GM12865 (cell line): ENCODE data around the gene ESYT3.
A peak's percentile ranks its signal among the peaks of the same experiment; 100 is the strongest.
"Not testable (repeated sequence)": the region's sequence is repeated elsewhere in the genome, so short reads cannot be mapped to it uniquely, and the experiment has no call there.

ENCODE experiments used
- DNase-seq: peaks from one replicate; pipeline ENCODE4 v3.0.0; 2010; ENCODE audit warnings: low read depth
- H3K4me3 ChIP-seq: 2 replicates; pipeline ENCODE4 v1.5.1; 2011; ENCODE audit warnings: mild to moderate bottlenecking, low read depth, low read length, control low read depth
- CTCF ChIP-seq: IDR thresholded peaks from 2 replicates; pipeline ENCODE4 v1.5.1; 2011; ENCODE audit warnings: low read length, control low read depth, low read depth, inconsistent platforms; ENCODE audit not compliant: insufficient read depth; ENCODE audit errors: missing control alignments

ESYT3 gene

GRCh38 chr3:138507524-138507923, 73.1 kb downstream of the ESYT3 start:
- no peak for TF ChIP-seq CTCF
- DNase-seq: no peak
- H3K4me3 ChIP-seq: no peak overlapping the region

- no peak for TF ChIP-seq CTCF
Measured at GRCh38 chr3:138509586-138509985, 75.2 kb downstream of the ESYT3 start.

GRCh38 chr3:138511945-138512344, 77.5 kb downstream of the ESYT3 start:
- H3K4me3 ChIP-seq: no peak overlapping the region

More at GRCh38 chr3:138509586-138509985, 75.2 kb downstream of the ESYT3 start:
- H3K4me3 ChIP-seq: no peak overlapping the region
- DNase-seq: no peak

GRCh38 chr3:138513090-138513843, 78.9 kb downstream of the ESYT3 start:
- H3K4me3 ChIP-seq: no peak overlapping the region
- peak; percentile 45 for DNase-seq
- TF ChIP-seq CTCF: no peak

More at GRCh38 chr3:138511945-138512344, 77.5 kb downstream of the ESYT3 start:
- no peak for DNase-seq
- TF ChIP-seq CTCF: no peak

- not testable (repeated sequence) for DNase-seq, H3K4me3 ChIP-seq
Measured at GRCh38 chr3:138521445-138521844, 87.0 kb downstream of the ESYT3 start.
